Neural cell (in vitro differentiated cells): Measurements from ENCODE around the gene DOCK10. TPM values are rescaled to one million over a fixed set of nuclear protein-coding genes. Genes with fewer than 3 reads are reported as not detected.

Experiments
- H2AFZ ChIP-seq: fragments of 200-600, 300-800 bp; sonication (generic), shearing (Covaris generic); 2 replicates; pipeline ENCODE4 v1.6.0; 2014; ENCODE audit warnings: low read depth, mild to moderate bottlenecking, antibody characterized with exemption, low read length, moderate library complexity
- H3F3A ChIP-seq: fragments of 200-600 bp; shearing (Covaris generic); 2 replicates; pipeline ENCODE4 v1.6.1; 2016; ENCODE audit warnings: mild to moderate bottlenecking, moderate library complexity, mixed read lengths, antibody characterized with exemption, low read length; ENCODE audit not compliant: insufficient read depth, poor library complexity, severe bottlenecking
- H3K27ac ChIP-seq: fragments of 200-600, 300-800 bp; sonication (generic), shearing (Covaris generic); 2 replicates; pipeline ENCODE4 v1.5.1; 2014; ENCODE audit warnings: mild to moderate bottlenecking, low read length, moderate library complexity
- H3K27me3 ChIP-seq: fragments of 300-800, 200-600 bp; sonication (generic), shearing (Covaris generic); 2 replicates; pipeline ENCODE4 v1.6.0; 2014; ENCODE audit warnings: mild to moderate bottlenecking, low read depth, low read length, moderate library complexity; ENCODE audit not compliant: insufficient read depth
- H3K36me3 ChIP-seq: fragments of 300-800, 200-600 bp; sonication (generic), shearing (Covaris generic); 2 replicates; pipeline ENCODE4 v1.5.1; 2014; ENCODE audit warnings: mild to moderate bottlenecking, antibody characterized with exemption, low read length, moderate library complexity; ENCODE audit not compliant: insufficient read depth
- H3K4me2 ChIP-seq: fragments of 300-800, 200-600 bp; sonication (generic), shearing (Covaris generic); 2 replicates; pipeline ENCODE4 v1.6.0; 2014; ENCODE audit warnings: mild to moderate bottlenecking, low read length
- H3K4me3 ChIP-seq: fragments of 300-800, 200-600 bp; sonication (generic), shearing (Covaris generic); 2 replicates; pipeline ENCODE4 v1.5.1; 2014; ENCODE audit warnings: mild to moderate bottlenecking, low read length, moderate library complexity
- H3K79me2 ChIP-seq: fragments of 200-600 bp; shearing (Covaris generic); replicated peaks from 2 replicates; pipeline ENCODE4 v1.6.0; 2014; ENCODE audit warnings: mild to moderate bottlenecking, low read length, moderate library complexity; ENCODE audit not compliant: insufficient read depth
- H3K9ac ChIP-seq: fragments of 300-800, 200-600 bp; sonication (generic), shearing (Covaris generic); 2 replicates; pipeline ENCODE4 v1.6.1; 2016; ENCODE audit warnings: mild to moderate bottlenecking, low read length, mixed read lengths
- H3K9me2 ChIP-seq: fragments of 200-600 bp; shearing (Covaris generic); 2 replicates; pipeline ENCODE4 v1.6.1; 2016; ENCODE audit warnings: mild to moderate bottlenecking, low read length, mixed read lengths; ENCODE audit not compliant: insufficient read depth
- H3K9me3 ChIP-seq: fragments of 200-600, 300-800 bp; sonication (generic), shearing (Covaris generic); 2 replicates; pipeline ENCODE4 v1.6.1; 2016; ENCODE audit warnings: mild to moderate bottlenecking, mixed run types, low read length, moderate library complexity, mixed read lengths
- H4K20me1 ChIP-seq: fragments of 200-600 bp; shearing (Covaris generic); 2 replicates; pipeline ENCODE4 v1.6.1; 2016; ENCODE audit warnings: mild to moderate bottlenecking, mixed run types; ENCODE audit not compliant: insufficient read depth
- CTCF ChIP-seq: fragments of 450-650 bp; IDR thresholded peaks from 2 replicates; pipeline ENCODE4 v1.5.1; 2014; ENCODE audit warnings: antibody characterized with exemption, mild to moderate bottlenecking, moderate library complexity; ENCODE audit not compliant: poor library complexity, severe bottlenecking
- EP300 ChIP-seq: fragments of 450-650 bp; conservative IDR thresholded peaks from 2 replicates; pipeline ENCODE4 v1.6.1; 2014; ENCODE audit warnings: antibody characterized with exemption, mild to moderate bottlenecking, moderate library complexity; ENCODE audit not compliant: poor library complexity, severe bottlenecking
- EZH2 ChIP-seq: fragments of 200-600, 300-800 bp; shearing (Covaris generic), sonication (generic); IDR thresholded peaks from 2 replicates; pipeline ENCODE4 v1.6.1; 2014; ENCODE audit warnings: antibody characterized with exemption, low read length, borderline replicate concordance, mild to moderate bottlenecking; ENCODE audit not compliant: insufficient read depth, poor library complexity, severe bottlenecking
- MXI1 ChIP-seq: fragments of 450-650 bp; conservative IDR thresholded peaks from 2 replicates; pipeline ENCODE4 v1.6.1; 2014; ENCODE audit warnings: antibody characterized with exemption, mild to moderate bottlenecking; ENCODE audit not compliant: poor library complexity, severe bottlenecking
- POLR2AphosphoS5 ChIP-seq: IDR thresholded peaks from 2 replicates; pipeline ENCODE4 v1.6.1; 2012
- RAD21 ChIP-seq: fragments of 450-650 bp; conservative IDR thresholded peaks from 2 replicates; pipeline ENCODE4 v1.6.1; 2014; ENCODE audit warnings: antibody characterized with exemption, mild to moderate bottlenecking, moderate library complexity
- REST ChIP-seq: IDR thresholded peaks from 2 replicates; pipeline ENCODE4 v1.6.1; 2012; ENCODE audit warnings: borderline replicate concordance
- SMC3 ChIP-seq: fragments of 450-650 bp; conservative IDR thresholded peaks from 2 replicates; pipeline ENCODE4 v1.6.1; 2014; ENCODE audit warnings: antibody characterized with exemption, mild to moderate bottlenecking, moderate library complexity; ENCODE audit not compliant: poor library complexity
- TAF1 ChIP-seq: IDR thresholded peaks from 2 replicates; pipeline ENCODE4 v1.6.1; 2012; ENCODE audit warnings: low read depth
- polyA plus RNA-seq: library from polyadenylated mRNA; depleted of rRNA; stranded (reverse); fragments of >200 nt; gene quantifications from 2 replicates; pipeline ENCODE4 v1.2.3, GENCODE V29; 2014

Gene DOCK10
- polyA plus RNA-seq, 1 donor from 2014 or later, result 0.37 TPM

- no peaks in the 10 kb centered on the region for H3K9me2 ChIP-seq
- no peak overlapping the region for H3K9ac ChIP-seq
- no peak overlapping the region for H2AFZ ChIP-seq
- no peaks in the 10 kb centered on the region for H3F3A ChIP-seq
- H3K27ac ChIP-seq, result no peak overlapping the region
- no peaks in the 10 kb centered on the region for H3K27me3 ChIP-seq
- no peak for TF ChIP-seq REST
- no peak for TF ChIP-seq POLR2AphosphoS5
- no peak for TF ChIP-seq MXI1
- no peak for TF ChIP-seq EP300
- TF ChIP-seq EZH2, result no peak
- TF ChIP-seq CTCF, result no peak
- TF ChIP-seq RAD21, result no peak
- no peak for TF ChIP-seq SMC3
- TF ChIP-seq TAF1, result no peak
- no peaks in the 10 kb centered on the region for H3K79me2 ChIP-seq
- no peak overlapping the region for H3K4me3 ChIP-seq
- H3K9me3 ChIP-seq, result no peaks in the 10 kb centered on the region
- no peaks in the 10 kb centered on the region for H4K20me1 ChIP-seq
- H3K4me2 ChIP-seq, result no peak overlapping the region
- no peaks in the 10 kb centered on the region for H3K36me3 ChIP-seq
These were observed 181.0 kb downstream of the DOCK10 start for GRCh38 chr2:224861266-224861665.

GRCh38 chr2:224860786-224861185, 181.5 kb downstream of the DOCK10 start:
- no peaks in the 10 kb centered on the region for H3K79me2 ChIP-seq
- no peaks in the 10 kb centered on the region for H3K36me3 ChIP-seq
- H3K4me2 ChIP-seq, result no peak overlapping the region
- no peaks in the 10 kb centered on the region for H3K9me2 ChIP-seq
- no peaks in the 10 kb centered on the region for H3K27me3 ChIP-seq
- no peaks in the 10 kb centered on the region for H3K9me3 ChIP-seq
- H2AFZ ChIP-seq, result no peak overlapping the region
- H3F3A ChIP-seq, result no peaks in the 10 kb centered on the region
- H3K9ac ChIP-seq, result no peak overlapping the region
- H3K27ac ChIP-seq, result no peak overlapping the region
- no peak overlapping the region for H3K4me3 ChIP-seq
- no peak for TF ChIP-seq POLR2AphosphoS5
- TF ChIP-seq EZH2, result no peak
- no peak for TF ChIP-seq CTCF
- TF ChIP-seq EP300, result no peak
- no peak for TF ChIP-seq RAD21
- TF ChIP-seq MXI1, result no peak
- TF ChIP-seq REST, result no peak
- TF ChIP-seq SMC3, result no peak
- TF ChIP-seq TAF1, result no peak
- H4K20me1 ChIP-seq, result no peaks in the 10 kb centered on the region
